Heart right ventricle (tissue), 16 donors: ENCODE measurements around the gene PTPRG. TPM values are rescaled to one million over a fixed set of nuclear protein-coding genes. Genes with fewer than 3 reads are reported as not detected.

ENCODE experiments used
- ATAC-seq, 8 donors: fragments of 200-7000 bp; cut with Tn5 transposase; one replicate each; pipeline ENCODE4 v1.9.1; 2020; ENCODE audit warnings: mild to moderate bottlenecking in 8 of 8, moderate library complexity in 8 of 8, moderate number of reproducible peaks in 1 of 8
- DNase-seq, 2 donors: peaks; one replicate each; pipeline ENCODE4 v3.0.0-alpha.2; 2020
- H3K27ac ChIP-seq, 10 donors: fragments of 200-600 bp; sonication (generic) in 2 of 10; one replicate each; pipeline versions ENCODE4 v1.5.0 to v1.8.0; 2020 to 2022; ENCODE audit warnings: mild to moderate bottlenecking in 3 of 10
- H3K27me3 ChIP-seq, 7 donors: fragments of 200-600 bp; one replicate each; pipeline ENCODE4 v1.8.0; 2021 to 2022; ENCODE audit warnings: mild to moderate bottlenecking in 2 of 7
- H3K36me3 ChIP-seq, 9 donors: fragments of 200-600 bp; sonication (generic) in 1 of 9; one replicate each; pipeline versions ENCODE4 v1.5.0 to v1.8.0; 2020 to 2022; ENCODE audit warnings: mild to moderate bottlenecking in 2 of 9
- H3K4me1 ChIP-seq, 9 donors: fragments of 200-600 bp; sonication (generic) in 1 of 9; one replicate each; pipeline versions ENCODE4 v1.5.0 to v1.8.0; 2020 to 2022; ENCODE audit warnings: mild to moderate bottlenecking in 4 of 9
- H3K4me3 ChIP-seq, 10 donors: fragments of 200-600 bp; sonication (generic) in 2 of 10; one replicate each; pipeline versions ENCODE4 v1.5.0 to v1.8.0; 2020 to 2022; ENCODE audit warnings: mild to moderate bottlenecking in 7 of 10, moderate library complexity in 2 of 10
- H3K9me3 ChIP-seq, 11 donors: fragments of 200-600 bp in 10 of 11; sonication (generic) in 2 of 11; one replicate each; pipeline versions ENCODE4 v1.5.0 to v1.8.0; 2013 to 2022; ENCODE audit warnings: mild to moderate bottlenecking in 2 of 11, control low read depth in 1 of 11, moderate library complexity in 1 of 11
- WGBS, 2 donors: extraction: QIAGEN DNeasy Blood & Tissue Kit; methylation state at CpG; one replicate each; pipeline ENCODE4 v1.1.7; 2013; ENCODE audit warnings: inconsistent platforms in 1 of 2; 5-methylcytosine and 5-hydroxymethylcytosine counted together
- intact Hi-C, 10 donors: fragments of 100-400 bp; cut with DNase I; formaldehyde crosslinking; loops; one replicate each; pipeline versions ENCODE4 v1.11.1 to v1.14.2; 2022
- polyA plus RNA-seq, 2 donors: library from polyadenylated mRNA; stranded (reverse); fragments of 200-250 nt; gene quantifications; one replicate each; pipeline ENCODE4 v1.2.3, GENCODE V29; 2013
- total RNA-seq, 10 donors: library from RNA; stranded (reverse); fragmentation: NEBNext Ultra II Directional in 3 of 10; extraction: Animal tissue kit (Norgen Biotek cat#: 25700) in 3 of 10; gene quantifications; one replicate each; pipeline versions ENCODE4 v1.2.1 to v1.2.4, GENCODE V29; 2021 to 2023
- TF ChIP-seq, protein P1 (sequence below), 9 donors: fragments of 200-600 bp; sonication (generic) in 2 of 9; IDR thresholded peaks; one replicate each; pipeline versions ENCODE4 v1.5.0 to v1.8.0; 2021 to 2022; ENCODE audit warnings: antibody characterized with exemption in 9 of 9, mild to moderate bottlenecking in 5 of 9, moderate library complexity in 1 of 9
- donor health status: Arrhythmogenic right ventricular cardiomyopathy.
- donor health status: ischemic (EF 13 %, LVEDD 7.1; RV severe dilation, severe dysfunction).
- donor health status: healthy with polysubstance abuse.
- donor health status: DM: no; HTN: yes; CAD: no.
- donor health status: DM: no; HTN: no; CAD: no.
- donor health status: ischemic (EF 25% LVEDD 6.9; RV normal size, moderate dysfunction).
- donor health status: ischemic (EF 25% LVEDD 5.7; RV mildly dilated, moderate dysfunction).
- donor health status: healthy.
- donor health status: DM: yes; HTN: yes; CAD: no.
- donor health status: Ischemic cardiomyopathy.
- donor health status: ischemic (EF 35%, LVEDD 5.7; RV mildly dilated, moderate dysfunction).
- donor health status: nonischemic (EF 11% LVEDD 7.7; RV severe dilation, severe dysfunction).
- donor health status: DM: yes; HTN: yes; CAD: no.
- donor health status: PGD.
- donor health status: ischemic (EF 29% LVEDD 5.4; RV normal size, mild dysfunction).
- donor health status: nonischemic (EF 23%, LVEDD 6.1; RV moderate dilation, normal function).

Gene PTPRG
- total and polyA plus RNA-seq, 12 donors = 10.1 to 38.3 (median 32.6) TPM

DNA sequence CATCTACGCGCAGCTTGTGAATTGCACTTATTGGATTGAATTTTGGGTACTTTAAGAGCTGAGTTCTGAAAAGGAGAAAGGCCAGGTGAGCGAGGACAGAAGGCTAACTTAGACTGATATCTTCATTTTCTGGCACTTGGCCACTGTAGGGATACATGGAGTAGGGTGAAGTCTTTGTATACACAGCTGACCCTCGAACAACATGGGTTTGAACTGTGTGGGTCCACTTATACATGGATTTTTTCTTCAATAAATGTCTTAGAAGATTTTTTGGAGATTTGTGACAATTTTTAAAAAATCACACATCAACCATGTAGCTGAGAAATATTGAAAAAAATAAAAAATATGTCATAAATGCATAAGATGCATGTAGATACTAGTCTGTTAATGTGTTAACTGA, 18.3 kb downstream of the PTPRG start:
- WGBS, 2 donors = 96 to 98% methylated on average over 4 of the region's 4 CpGs
- no peaks in the 10 kb centered on the region for H3K27me3 ChIP-seq
- no peaks in the 10 kb centered on the region for H3K36me3 ChIP-seq
- no peak overlapping the region for H3K4me3 ChIP-seq
- H3K9me3 ChIP-seq = peaks cover 0 to 4% (median 0%) of the 10 kb centered on the region in 11 donors
- intact Hi-C loops = loop anchor here in 3 of 10 donors (10.0 kb wide), 2 partner anchors 55 to 145 kb away; no protein-coding TSS in a partner anchor
- DNase-seq = no peak
- H3K27ac ChIP-seq = no peak overlapping the region
- no peak for ATAC-seq
- TF ChIP-seq, protein P1, sequence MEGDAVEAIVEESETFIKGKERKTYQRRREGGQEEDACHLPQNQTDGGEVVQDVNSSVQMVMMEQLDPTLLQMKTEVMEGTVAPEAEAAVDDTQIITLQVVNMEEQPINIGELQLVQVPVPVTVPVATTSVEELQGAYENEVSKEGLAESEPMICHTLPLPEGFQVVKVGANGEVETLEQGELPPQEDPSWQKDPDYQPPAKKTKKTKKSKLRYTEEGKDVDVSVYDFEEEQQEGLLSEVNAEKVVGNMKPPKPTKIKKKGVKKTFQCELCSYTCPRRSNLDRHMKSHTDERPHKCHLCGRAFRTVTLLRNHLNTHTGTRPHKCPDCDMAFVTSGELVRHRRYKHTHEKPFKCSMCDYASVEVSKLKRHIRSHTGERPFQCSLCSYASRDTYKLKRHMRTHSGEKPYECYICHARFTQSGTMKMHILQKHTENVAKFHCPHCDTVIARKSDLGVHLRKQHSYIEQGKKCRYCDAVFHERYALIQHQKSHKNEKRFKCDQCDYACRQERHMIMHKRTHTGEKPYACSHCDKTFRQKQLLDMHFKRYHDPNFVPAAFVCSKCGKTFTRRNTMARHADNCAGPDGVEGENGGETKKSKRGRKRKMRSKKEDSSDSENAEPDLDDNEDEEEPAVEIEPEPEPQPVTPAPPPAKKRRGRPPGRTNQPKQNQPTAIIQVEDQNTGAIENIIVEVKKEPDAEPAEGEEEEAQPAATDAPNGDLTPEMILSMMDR (IDR thresholded peaks at IDR 0.05) = no peak
- peaks cover 12 to 85% (median 70%) of the 10 kb centered on the region in 9 donors for H3K4me1 ChIP-seq

DNA sequence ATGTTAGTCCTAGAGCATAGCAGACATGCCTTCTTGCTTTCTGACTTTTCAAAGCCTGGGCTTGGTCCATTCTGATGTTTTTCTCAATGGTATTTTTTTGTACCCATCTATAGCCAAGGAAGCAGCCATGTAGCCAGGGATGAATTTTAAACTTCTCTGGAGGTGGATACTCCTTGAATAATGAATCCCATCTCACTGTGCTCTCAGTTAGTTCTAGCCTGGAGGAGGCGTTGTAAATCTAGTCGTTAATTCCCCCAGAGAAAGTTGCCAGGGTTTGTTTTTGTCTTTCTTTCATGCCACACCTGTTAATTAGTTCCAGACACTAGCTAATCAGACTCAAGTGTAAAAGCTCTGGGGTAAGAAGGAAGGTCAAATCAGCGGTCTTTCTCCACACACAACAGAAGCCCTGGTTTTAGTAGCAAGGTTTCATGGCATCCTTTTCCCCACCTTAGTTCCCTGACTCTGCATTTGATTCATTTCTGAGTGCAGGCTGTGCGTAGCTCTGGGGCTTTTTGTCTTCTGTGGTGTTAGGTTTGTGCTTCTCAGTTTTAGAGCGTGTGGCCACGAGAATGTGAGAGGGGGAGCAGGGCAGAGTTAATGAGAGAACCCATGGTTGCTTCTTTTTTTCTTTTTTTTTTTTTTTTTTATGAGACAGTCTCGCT, 19.7 kb downstream of the PTPRG start:
- WGBS, 2 donors = 68 to 72% methylated on average over 7 of the region's 7 CpGs
- no peak for ATAC-seq
- no peak for DNase-seq
- Histone ChIP-seq H3K36me3 (no peaks in the 10 kb centered on the region), H3K27me3 (no peaks in the 10 kb centered on the region), H3K9me3 (no peaks in the 10 kb centered on the region), H3K27ac (peak overlapping the region in 1 of 10 donors; percentile 10), H3K4me1 (peaks cover 12 to 84% (median 64%) of the 10 kb centered on the region in 9 donors), H3K4me3 (no peak overlapping the region)
- intact Hi-C loops = no loop called here
- TF ChIP-seq, protein P1 (IDR thresholded peaks at IDR 0.05) = no peak

DNA sequence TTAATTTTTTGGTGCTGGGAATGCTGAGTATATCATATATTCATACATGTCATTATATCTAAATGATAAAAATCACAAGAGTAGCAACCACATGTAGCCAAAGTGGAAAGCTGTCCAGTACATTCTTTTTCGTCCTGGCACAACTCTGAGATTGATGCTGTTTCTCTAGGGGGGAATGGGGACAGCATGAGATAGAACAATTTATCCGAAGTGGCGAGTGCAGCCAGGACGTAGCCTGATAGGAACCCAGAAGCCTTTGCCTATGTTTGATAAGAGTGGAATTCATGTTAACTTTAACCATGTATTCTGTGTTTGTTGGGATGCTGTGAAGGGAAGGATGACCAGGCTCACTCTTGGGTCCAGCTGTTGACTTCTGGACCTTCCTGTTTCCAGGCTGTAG, 20.9 kb downstream of the PTPRG start:
- intact Hi-C loops = no loop called here
- TF ChIP-seq, protein P1 (IDR thresholded peaks at IDR 0.05) = no peak
- Histone ChIP-seq H3K27ac (no peak overlapping the region), H3K9me3 (no peaks in the 10 kb centered on the region), H3K4me3 (no peak overlapping the region), H3K4me1 (peaks cover 12 to 82% (median 53%) of the 10 kb centered on the region in 9 donors), H3K36me3 (no peaks in the 10 kb centered on the region), H3K27me3 (no peaks in the 10 kb centered on the region)
- 24 to 25% methylated on average over 4 of the region's 4 CpGs for WGBS, 2 donors
- ATAC-seq (peak in 5 of 8 donors; percentile 6 to 72 (median 31)), DNase-seq (no peak)

DNA sequence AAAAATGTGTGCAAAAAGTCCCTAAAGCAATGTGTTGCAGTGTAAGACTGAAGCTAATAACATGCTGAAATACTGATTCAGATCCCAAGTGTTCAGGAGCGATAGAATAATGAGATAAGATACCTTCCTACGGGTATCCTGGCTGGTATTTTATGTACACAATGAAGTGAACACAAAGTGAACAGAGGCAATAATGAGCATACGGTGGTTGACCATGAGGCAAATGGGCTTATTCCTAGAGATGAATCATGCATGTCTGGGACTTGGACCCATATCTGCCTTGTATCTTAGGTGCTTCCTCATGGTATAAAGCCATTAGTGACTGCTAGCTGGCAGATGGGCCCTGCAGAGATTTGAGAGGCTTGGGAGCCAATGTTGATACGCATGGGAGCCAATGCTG, 21.5 kb downstream of the PTPRG start:
- H3K9me3 ChIP-seq = no peaks in the 10 kb centered on the region
- intact Hi-C loops = no loop called here
- TF ChIP-seq, protein P1 (IDR thresholded peaks at IDR 0.05) = no peak
- no peak overlapping the region for H3K4me3 ChIP-seq
- H3K36me3 ChIP-seq = no peaks in the 10 kb centered on the region
- DNase-seq = no peak
- no peak overlapping the region for H3K27ac ChIP-seq
- H3K4me1 ChIP-seq = peaks cover 12 to 82% (median 53%) of the 10 kb centered on the region in 9 donors
- WGBS, 2 donors = 73 to 77% methylated on average over 4 of the region's 4 CpGs
- H3K27me3 ChIP-seq = no peaks in the 10 kb centered on the region
- ATAC-seq = no peak
